ENCODE measurements around the gene HFE.
"Not testable (repeated sequence)": the region's sequence is repeated elsewhere in the genome, so short reads cannot be mapped to it uniquely, and the experiment has no call there.

Gene HFE

GRCh38 chr6:26064619-26065257 is 22.5 kb upstream of the HFE start:
- peak; percentile 67 for DNase-seq

DNA sequence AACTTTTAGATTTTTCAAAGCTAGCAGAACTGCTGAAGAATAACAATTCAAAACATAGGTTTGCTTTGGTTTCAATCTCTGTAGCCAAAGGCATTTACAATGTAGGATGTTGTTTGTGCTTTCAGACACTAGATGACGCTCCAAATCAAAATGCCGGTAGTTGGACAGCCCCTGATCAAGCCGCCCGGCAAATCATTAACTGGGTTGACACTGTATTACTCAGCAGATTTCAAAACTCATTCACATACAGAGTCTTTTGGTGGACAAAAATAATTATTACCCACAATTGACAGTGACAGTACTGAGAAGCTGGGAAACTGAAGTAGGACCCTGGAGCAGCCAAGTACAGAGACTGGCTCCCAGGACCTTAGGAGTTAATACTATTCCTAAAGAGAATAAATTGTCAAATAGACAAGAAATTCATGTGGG is 21.3 kb upstream of the HFE start:
- peak; percentile 89 for DNase-seq

- no peak for DNase-seq
These were observed 19.9 kb upstream of the HFE start for GRCh38 chr6:26067367-26067766.

DNA sequence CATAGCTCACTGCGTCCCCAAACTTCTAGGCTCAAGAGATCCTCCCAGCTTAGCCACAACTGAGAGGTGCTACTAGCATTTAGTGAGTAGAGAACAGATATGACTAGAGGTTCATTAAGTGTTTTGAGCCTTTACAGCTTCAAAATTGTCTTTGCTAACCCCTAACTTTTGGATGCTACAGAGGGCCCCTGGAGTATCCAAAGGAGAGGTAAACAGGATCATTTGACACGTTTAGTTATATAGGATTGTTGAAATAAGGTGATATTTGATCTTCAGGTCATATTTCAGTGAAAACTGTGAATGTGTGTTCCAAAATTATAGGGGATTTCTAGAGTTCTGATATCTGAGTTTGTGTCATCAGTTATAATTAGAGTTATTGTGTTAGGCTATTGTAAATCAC is 19.2 kb upstream of the HFE start:
- no peak for DNase-seq

GRCh38 chr6:26071135-26071534 is 16.1 kb upstream of the HFE start:
- DNase-seq, result no peak

GRCh38 chr6:26075063-26075717 is 12.0 kb upstream of the HFE start:
- DNase-seq, result no peak

DNA sequence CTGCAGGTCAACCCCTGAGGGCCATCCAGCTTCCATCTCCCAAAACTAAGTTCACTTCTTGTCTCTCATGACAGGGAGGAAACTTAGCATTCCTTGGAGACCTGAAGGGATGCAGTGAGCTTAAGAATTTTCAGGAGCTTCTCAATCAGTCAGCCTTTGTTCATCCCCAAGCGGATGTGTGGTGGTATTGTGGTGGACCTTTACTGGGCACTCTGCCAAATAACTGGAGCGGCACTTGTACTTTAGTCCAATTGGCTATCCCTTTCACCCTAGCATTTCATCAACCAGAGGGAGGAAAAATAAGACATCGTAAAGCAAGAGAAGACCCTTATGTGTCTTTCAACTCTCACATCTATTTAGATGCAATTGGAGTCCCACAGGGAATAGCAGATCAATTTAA is 9.2 kb upstream of the HFE start:
- DNase-seq, result not testable (repeated sequence)

DNA sequence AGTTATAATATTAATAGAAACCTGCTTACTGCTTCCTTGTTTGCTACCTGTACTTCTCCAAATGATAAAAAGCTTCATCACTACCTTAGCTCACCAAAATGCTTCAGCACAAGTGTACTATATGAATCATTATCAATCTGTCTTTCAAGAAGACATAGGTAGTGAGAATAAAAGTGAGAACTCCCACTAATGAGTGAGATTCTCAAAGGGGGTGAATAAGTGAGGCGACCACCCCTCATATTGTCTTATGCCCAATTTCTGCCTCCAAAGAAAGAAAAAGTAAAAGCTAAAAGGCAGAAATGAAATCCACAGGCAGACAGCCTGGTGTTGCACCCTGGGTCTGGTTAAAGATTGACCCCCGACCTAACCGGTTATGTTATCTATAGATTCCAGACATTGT is 6.1 kb upstream of the HFE start:
- DNase-seq, result not testable (repeated sequence)

DNA sequence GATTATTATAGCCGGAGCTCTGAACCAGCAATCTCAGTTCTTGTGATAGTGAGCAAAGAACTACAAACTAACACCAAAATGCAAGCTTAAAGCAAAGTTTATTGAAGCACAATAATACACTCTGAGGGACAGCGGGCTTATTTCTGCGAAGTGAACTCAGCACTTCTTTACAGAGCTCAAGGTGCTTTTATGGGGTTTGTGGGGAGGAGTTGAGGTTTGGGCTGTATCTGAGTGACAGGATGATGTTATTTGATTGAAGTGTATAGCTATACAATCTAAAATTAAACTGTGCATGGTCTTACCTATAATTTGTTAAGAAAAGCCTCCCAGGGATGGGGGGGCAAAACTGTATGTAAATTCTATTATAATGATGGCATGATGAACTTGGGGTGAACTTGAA is 1.0 kb upstream of the HFE start:
- no peak for DNase-seq

- DNase-seq, result no peak
These were observed 1.1 kb downstream of the HFE start for GRCh38 chr6:26088344-26088743.

GRCh38 chr6:26089272-26089671 is 2.0 kb downstream of the HFE start:
- no peak for DNase-seq

DNA sequence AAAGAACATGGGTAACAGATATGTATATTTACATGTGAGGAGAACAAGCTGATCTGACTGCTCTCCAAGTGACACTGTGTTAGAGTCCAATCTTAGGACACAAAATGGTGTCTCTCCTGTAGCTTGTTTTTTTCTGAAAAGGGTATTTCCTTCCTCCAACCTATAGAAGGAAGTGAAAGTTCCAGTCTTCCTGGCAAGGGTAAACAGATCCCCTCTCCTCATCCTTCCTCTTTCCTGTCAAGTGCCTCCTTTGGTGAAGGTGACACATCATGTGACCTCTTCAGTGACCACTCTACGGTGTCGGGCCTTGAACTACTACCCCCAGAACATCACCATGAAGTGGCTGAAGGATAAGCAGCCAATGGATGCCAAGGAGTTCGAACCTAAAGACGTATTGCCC is 5.2 kb downstream of the HFE start:
- no peak for DNase-seq

DNA sequence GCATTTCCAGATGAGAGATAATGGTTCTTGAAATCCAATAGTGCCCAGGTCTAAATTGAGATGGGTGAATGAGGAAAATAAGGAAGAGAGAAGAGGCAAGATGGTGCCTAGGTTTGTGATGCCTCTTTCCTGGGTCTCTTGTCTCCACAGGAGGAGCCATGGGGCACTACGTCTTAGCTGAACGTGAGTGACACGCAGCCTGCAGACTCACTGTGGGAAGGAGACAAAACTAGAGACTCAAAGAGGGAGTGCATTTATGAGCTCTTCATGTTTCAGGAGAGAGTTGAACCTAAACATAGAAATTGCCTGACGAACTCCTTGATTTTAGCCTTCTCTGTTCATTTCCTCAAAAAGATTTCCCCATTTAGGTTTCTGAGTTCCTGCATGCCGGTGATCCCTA is 6.8 kb downstream of the HFE start:
- no peak for DNase-seq

DNA sequence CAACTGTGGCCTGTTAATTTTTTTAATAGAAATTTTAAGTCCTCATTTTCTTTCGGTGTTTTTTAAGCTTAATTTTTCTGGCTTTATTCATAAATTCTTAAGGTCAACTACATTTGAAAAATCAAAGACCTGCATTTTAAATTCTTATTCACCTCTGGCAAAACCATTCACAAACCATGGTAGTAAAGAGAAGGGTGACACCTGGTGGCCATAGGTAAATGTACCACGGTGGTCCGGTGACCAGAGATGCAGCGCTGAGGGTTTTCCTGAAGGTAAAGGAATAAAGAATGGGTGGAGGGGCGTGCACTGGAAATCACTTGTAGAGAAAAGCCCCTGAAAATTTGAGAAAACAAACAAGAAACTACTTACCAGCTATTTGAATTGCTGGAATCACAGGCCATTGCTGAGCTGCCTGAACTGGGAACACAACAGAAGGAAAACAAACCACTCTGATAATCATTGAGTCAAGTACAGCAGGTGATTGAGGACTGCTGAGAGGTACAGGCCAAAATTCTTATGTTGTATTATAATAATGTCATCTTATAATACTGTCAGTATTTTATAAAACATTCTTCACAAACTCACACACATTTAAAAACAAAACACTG is 10.1 kb downstream of the HFE start:
- DNase-seq, result peak; percentile 88

DNA sequence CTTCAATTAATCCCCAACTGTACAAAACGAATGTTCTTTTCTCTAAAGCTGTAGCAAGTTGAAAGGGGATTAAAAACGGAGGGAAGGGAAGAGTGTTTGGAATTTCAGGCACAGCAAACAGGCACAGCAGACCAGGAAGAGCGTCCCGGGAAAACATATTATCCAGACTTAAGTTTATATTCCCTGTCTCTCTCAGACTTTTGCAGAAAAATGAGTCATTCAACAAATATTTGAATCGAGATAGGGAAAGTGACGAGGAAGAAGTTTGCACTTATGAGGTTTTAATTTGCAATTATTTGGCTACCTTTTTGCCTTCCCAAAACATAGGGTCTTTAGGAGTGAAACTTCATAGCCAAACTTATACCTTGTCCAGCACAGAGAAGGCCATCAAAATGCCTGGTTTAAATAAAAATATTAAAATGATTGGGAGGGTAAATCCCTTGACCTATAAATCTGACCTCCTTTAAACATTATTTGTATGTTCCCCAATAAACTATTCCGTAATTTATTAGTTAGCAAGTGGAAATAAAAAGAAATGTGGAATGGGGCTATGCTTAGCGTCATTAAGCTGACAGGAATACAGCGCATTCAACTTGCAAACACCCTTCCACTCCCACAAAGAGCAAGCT is 16.0 kb downstream of the HFE start:
- peak; percentile 91 for DNase-seq

DNA sequence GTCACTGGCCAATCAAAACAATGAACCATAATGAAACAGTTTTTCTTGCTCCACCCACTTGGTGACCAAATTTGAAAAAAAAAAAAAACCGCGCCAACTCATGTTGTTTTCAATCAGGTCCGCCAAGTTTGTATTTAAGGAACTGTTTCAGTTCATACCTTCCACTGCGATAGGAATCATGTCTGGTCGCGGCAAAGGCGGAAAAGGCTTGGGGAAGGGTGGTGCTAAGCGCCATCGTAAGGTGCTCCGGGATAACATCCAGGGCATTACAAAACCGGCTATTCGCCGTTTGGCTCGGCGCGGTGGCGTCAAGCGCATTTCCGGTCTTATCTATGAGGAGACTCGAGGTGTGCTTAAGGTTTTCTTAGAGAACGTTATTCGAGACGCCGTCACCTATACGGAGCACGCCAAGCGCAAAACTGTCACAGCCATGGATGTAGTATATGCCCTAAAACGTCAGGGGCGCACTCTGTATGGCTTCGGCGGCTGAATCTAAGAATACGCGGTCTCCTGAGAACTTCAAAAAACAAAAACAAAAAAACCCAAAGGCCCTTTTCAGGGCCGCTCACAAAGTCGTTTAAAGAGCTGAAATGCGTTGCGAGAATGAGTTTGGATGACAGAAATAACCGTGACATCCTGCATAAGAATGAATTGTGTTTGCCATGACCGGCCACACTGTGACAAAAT is 16.7 kb downstream of the HFE start:
- peak; percentile 97 for DNase-seq

GRCh38 chr6:26104457-26105108 is 17.4 kb downstream of the HFE start:
- DNase-seq, result peak; percentile 92

- no peak for DNase-seq
These were observed 18.0 kb downstream of the HFE start for GRCh38 chr6:26105109-26105730.

GRCh38 chr6:26105842-26106241 is 18.6 kb downstream of the HFE start:
- no peak for DNase-seq

DNA sequence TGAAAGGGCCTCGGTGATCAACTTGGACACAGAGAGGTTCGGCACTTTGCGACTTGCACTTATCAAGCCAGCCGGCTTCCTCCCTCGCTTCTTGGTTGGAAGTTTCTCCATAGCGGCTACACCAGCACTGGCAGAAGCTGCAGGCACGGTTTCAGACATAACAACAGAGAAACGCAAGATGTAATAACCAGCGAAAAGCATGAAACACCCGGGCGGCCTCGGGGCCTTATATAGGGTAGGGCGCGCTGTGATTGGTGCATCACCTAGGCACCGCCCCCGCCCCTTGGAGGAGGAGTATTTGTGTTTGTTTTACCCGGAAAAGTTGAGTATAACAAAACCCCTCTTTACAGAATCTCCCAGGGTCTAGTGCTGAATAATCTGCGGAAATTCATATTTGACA is 20.7 kb downstream of the HFE start:
- DNase-seq, result no peak

DNA sequence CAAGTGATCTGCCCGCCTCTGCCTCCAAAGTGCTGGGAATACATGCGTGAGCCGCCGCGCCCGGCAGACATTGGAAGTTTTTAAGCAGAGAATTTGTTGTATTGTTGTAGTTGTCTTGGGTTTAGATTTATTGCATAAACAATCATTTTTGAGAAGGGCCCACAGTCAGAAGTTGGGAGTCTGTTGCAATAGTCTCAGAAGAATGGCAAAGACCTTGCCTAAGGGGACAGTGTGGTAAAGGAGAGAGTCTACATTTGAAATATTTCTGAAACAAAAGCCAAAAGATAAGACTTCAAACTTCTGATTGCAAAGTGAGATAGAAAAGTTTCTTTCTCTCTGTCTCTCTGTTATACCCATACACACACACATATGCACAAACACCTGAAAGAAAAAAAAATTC is 22.5 kb downstream of the HFE start:
- DNase-seq, result no peak

DNA sequence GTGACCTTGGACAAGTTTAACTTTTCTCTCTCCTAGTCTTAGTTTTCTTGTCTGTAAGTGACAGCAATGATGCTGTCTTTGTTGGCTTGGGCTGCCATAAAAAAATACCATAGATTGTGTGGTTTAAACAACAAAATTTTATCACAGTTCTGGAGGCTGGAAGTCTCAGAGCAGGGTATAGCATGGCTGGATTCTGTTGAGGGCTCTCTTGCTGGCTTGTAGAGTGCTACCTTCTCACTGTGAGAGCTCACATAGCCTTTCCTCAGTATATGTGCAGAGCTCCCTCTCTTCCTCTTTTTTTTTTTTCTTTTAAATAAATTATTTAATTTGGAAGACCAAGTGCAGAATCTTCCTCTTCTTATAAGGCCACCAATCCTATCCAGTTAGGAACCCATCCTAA is 26.3 kb downstream of the HFE start:
- DNase-seq, result no peak

All from NCI-H82 (cell line).